LNCaP clone FGC (cell line): ENCODE results near the gene COX15.
"Not testable (repeated sequence)": the region's sequence is repeated elsewhere in the genome, so short reads cannot be mapped to it uniquely, and the experiment has no call there.

Experiments
- DNase-seq: peaks from one replicate; pipeline ENCODE4 v3.0.0-alpha.2; 2011; ENCODE audit warnings: low read depth
- H3K4me3 ChIP-seq: 2 replicates; pipeline ENCODE4 v1.5.1; 2011; ENCODE audit warnings: mild to moderate bottlenecking, low read depth, low read length, control low read depth
- CTCF ChIP-seq: IDR thresholded peaks from 2 replicates; pipeline ENCODE4 v1.5.1; 2012; ENCODE audit warnings: mild to moderate bottlenecking; ENCODE audit not compliant: control insufficient read depth, insufficient read depth; ENCODE audit errors: extremely low read depth

COX15 gene

GRCh38 chr10:99742701-99743100 lies 10.8 kb upstream of the COX15 start:
- no peak overlapping the region for H3K4me3 ChIP-seq
- no peak for DNase-seq

GRCh38 chr10:99742254-99742653 lies 10.3 kb upstream of the COX15 start:
- DNase-seq = no peak
- no peak for TF ChIP-seq CTCF

More at GRCh38 chr10:99742701-99743100, 10.8 kb upstream of the COX15 start:
- TF ChIP-seq CTCF = no peak

GRCh38 chr10:99740933-99741559 lies 9.1 kb upstream of the COX15 start:
- no peak for TF ChIP-seq CTCF
- DNase-seq = no peak

More at GRCh38 chr10:99742254-99742653, 10.3 kb upstream of the COX15 start:
- H3K4me3 ChIP-seq = no peak overlapping the region

GRCh38 chr10:99740260-99740659 lies 8.3 kb upstream of the COX15 start:
- H3K4me3 ChIP-seq = no peak overlapping the region
- TF ChIP-seq CTCF = no peak
- DNase-seq = no peak

More at GRCh38 chr10:99740933-99741559, 9.1 kb upstream of the COX15 start:
- no peak overlapping the region for H3K4me3 ChIP-seq

GRCh38 chr10:99734111-99734510 lies 2.2 kb upstream of the COX15 start:
- not testable (repeated sequence) for DNase-seq, H3K4me3 ChIP-seq

- no peak for TF ChIP-seq CTCF
- H3K4me3 ChIP-seq = peak overlapping the region; percentile 81
- no peak for DNase-seq
These were observed 1.4 kb upstream of the COX15 start for GRCh38 chr10:99733366-99733765.

- no peak for TF ChIP-seq CTCF
- H3K4me3 ChIP-seq = peak overlapping the region; percentile 81
- no peak for DNase-seq
These were observed 458 bp downstream of the COX15 start for GRCh38 chr10:99731306-99732032.
